PC-9 (cell line): ENCODE data around the gene DNM3. TPM values are rescaled to one million over a fixed set of nuclear protein-coding genes. Genes with fewer than 3 reads are reported as not detected.

Experiments
- BruUV-seq: library from RNA; stranded (reverse); fragments of 400-500 nt; replicated peaks from 2 replicates; lab custom pipeline; 2021; lab: Mats Ljungman, UMichigan
- CTCF ChIA-PET: fragments of 300-600 bp; sonication (Branson Sonifier 250); formaldehyde crosslinking; loops from one replicate; lab custom pipeline; 2022; ENCODE audit warnings: antibody characterized with exemption; lab: Charles Lee
- POLR2A ChIA-PET: fragments of 300-600 bp; sonication (Branson Sonifier 250); formaldehyde crosslinking; loops from one replicate; lab custom pipeline; 2022; ENCODE audit warnings: antibody characterized with exemption; ENCODE audit not compliant: unreplicated experiment; lab: Charles Lee
- DNase-seq, 2 experiments: peaks; one replicate each; pipeline versions ENCODE4 v3.0.0 to v3.0.0-alpha.2; 2015 to 2022; ENCODE audit warnings: mixed read lengths in 1 of 2
- H2AFZ ChIP-seq: fragments of 200-600 bp; sonication (generic); 2 replicates; pipeline ENCODE4 v1.8.1; 2017; ENCODE audit warnings: antibody characterized with exemption
- H3F3A ChIP-seq: fragments of 200-600 bp; sonication (generic); 2 replicates; pipeline ENCODE4 v1.8.1; 2017; ENCODE audit warnings: antibody characterized with exemption, mild to moderate bottlenecking, low read depth; ENCODE audit not compliant: insufficient read depth
- H3K27ac ChIP-seq: fragments of 200-600 bp; sonication (generic); 2 replicates; pipeline ENCODE4 v1.6.1; 2016; ENCODE audit warnings: mixed run types
- H3K27me3 ChIP-seq: fragments of 200-600 bp; sonication (generic); 2 replicates; pipeline ENCODE4 v1.6.1; 2016; ENCODE audit warnings: low read depth, mixed run types; ENCODE audit not compliant: insufficient read depth
- H3K36me3 ChIP-seq: fragments of 200-600 bp; sonication (generic); 2 replicates; pipeline ENCODE4 v1.6.1; 2016; ENCODE audit warnings: low read depth, mixed run types
- H3K4me1 ChIP-seq: fragments of 200-600 bp; sonication (generic); replicated peaks from 2 replicates; pipeline ENCODE4 v1.6.1; 2016; ENCODE audit warnings: mixed run types; ENCODE audit not compliant: insufficient read depth
- H3K4me2 ChIP-seq: fragments of 200-600 bp; sonication (generic); 2 replicates; pipeline ENCODE4 v1.6.1; 2017; ENCODE audit warnings: mixed run types
- H3K4me3 ChIP-seq: fragments of 200-600 bp; sonication (generic); 2 replicates; pipeline ENCODE4 v1.6.1; 2016; ENCODE audit warnings: mixed run types
- H3K79me2 ChIP-seq: fragments of 200-600 bp; sonication (generic); 2 replicates; pipeline ENCODE4 v1.6.1; 2017; ENCODE audit warnings: low read depth, mixed run types
- H3K9me2 ChIP-seq: fragments of 200-600 bp; sonication (generic); 2 replicates; pipeline ENCODE4 v1.8.1; 2017; ENCODE audit warnings: mild to moderate bottlenecking; ENCODE audit not compliant: insufficient read depth
- H3K9me3 ChIP-seq: fragments of 200-600 bp; sonication (generic); 2 replicates; pipeline ENCODE4 v1.8.1; 2016; ENCODE audit warnings: low read depth; ENCODE audit not compliant: insufficient read depth
- H4K20me1 ChIP-seq: fragments of 200-600 bp; sonication (generic); 2 replicates; pipeline ENCODE4 v1.8.1; 2017; ENCODE audit not compliant: insufficient read depth
- CTCF ChIP-seq: fragments of 200-600 bp; sonication (generic); conservative IDR thresholded peaks from 2 replicates; pipeline ENCODE4 v1.6.1; 2017; ENCODE audit warnings: mixed run types, antibody characterized with exemption, mild to moderate bottlenecking, moderate library complexity
- EZH2 ChIP-seq: fragments of 200-600 bp; sonication (generic); IDR thresholded peaks from 2 replicates; pipeline ENCODE4 v1.8.0; 2017; ENCODE audit warnings: antibody characterized with exemption, low read depth
- intact Hi-C: fragments of 100-400 bp; cut with micrococcal nuclease; formaldehyde crosslinking; loops from one replicate; pipeline ENCODE4 v1.10.0; 2022; ENCODE audit not compliant: unreplicated experiment
- total RNA-seq: library from RNA; stranded (reverse); gene quantifications from 2 replicates; pipeline ENCODE4 v1.2.3, GENCODE V29; 2021

Gene DNM3
- total RNA-seq, 1 experiment from 2014 or later: 1.7 TPM

- CTCF ChIA-PET: no interaction called here
- TF ChIP-seq CTCF (no peak), EZH2 (no peak)
- H3K79me2 ChIP-seq: no peaks in the 10 kb centered on the region
Measured at GRCh38 chr1:171873664-171874063, 32.4 kb downstream of the DNM3 start.

GRCh38 chr1:171877701-171878100 is 36.4 kb downstream of the DNM3 start:
- H3K36me3 ChIP-seq: no peaks in the 10 kb centered on the region
- H3K9me2 ChIP-seq: no peaks in the 10 kb centered on the region
- no peak for DNase-seq
- TF ChIP-seq CTCF: no peak
- TF ChIP-seq EZH2: no peak
- H3K4me3 ChIP-seq: no peak overlapping the region
- H3K27ac ChIP-seq: no peak overlapping the region
- ChIA-PET POLR2A (no interaction called here), CTCF (no interaction called here)
- no peak overlapping the region for H3K4me2 ChIP-seq
- intact Hi-C loops: no loop called here
- no peaks in the 10 kb centered on the region for H4K20me1 ChIP-seq
- H3K4me1 ChIP-seq: no peaks in the 10 kb centered on the region
- no peaks in the 10 kb centered on the region for H3K9me3 ChIP-seq
- H3K79me2 ChIP-seq: no peaks in the 10 kb centered on the region
- H3F3A ChIP-seq: no peaks in the 10 kb centered on the region
- H2AFZ ChIP-seq: no peak overlapping the region
- no peaks in the 10 kb centered on the region for H3K27me3 ChIP-seq
- BruUV-seq: no TSS peak

More at GRCh38 chr1:171873664-171874063, 32.4 kb downstream of the DNM3 start:
- Histone ChIP-seq H3K4me1 (no peaks in the 10 kb centered on the region), H3K36me3 (no peaks in the 10 kb centered on the region), H3K9me3 (no peaks in the 10 kb centered on the region), H3K4me3 (no peak overlapping the region), H2AFZ (no peak overlapping the region), H3K27me3 (no peaks in the 10 kb centered on the region), H4K20me1 (no peaks in the 10 kb centered on the region), H3K27ac (no peak overlapping the region), H3K9me2 (no peaks in the 10 kb centered on the region), H3F3A (no peaks in the 10 kb centered on the region), H3K4me2 (no peak overlapping the region)
- no TSS peak for BruUV-seq
- POLR2A ChIA-PET: no interaction called here
- intact Hi-C loops: no loop called here
- DNase-seq: no peak

GRCh38 chr1:171879556-171879955 is 38.3 kb downstream of the DNM3 start:
- H3K27me3 ChIP-seq: no peaks in the 10 kb centered on the region
- no peak for TF ChIP-seq EZH2
- no peak for TF ChIP-seq CTCF
- H3K9me2 ChIP-seq: no peaks in the 10 kb centered on the region
- no peak overlapping the region for H3K27ac ChIP-seq
- H3K4me3 ChIP-seq: no peak overlapping the region
- no peaks in the 10 kb centered on the region for H3F3A ChIP-seq
- no peaks in the 10 kb centered on the region for H3K4me1 ChIP-seq
- DNase-seq: no peak
- no peaks in the 10 kb centered on the region for H3K79me2 ChIP-seq
- no peaks in the 10 kb centered on the region for H4K20me1 ChIP-seq
- no peak overlapping the region for H3K4me2 ChIP-seq
- CTCF ChIA-PET: no interaction called here
- no peaks in the 10 kb centered on the region for H3K36me3 ChIP-seq
- intact Hi-C loops: no loop called here
- no TSS peak for BruUV-seq
- H2AFZ ChIP-seq: no peak overlapping the region; the same call in 1 of the 2 replicates
- no peaks in the 10 kb centered on the region for H3K9me3 ChIP-seq
- POLR2A ChIA-PET: no interaction called here
